NOMO-1 (cell line): ENCODE measurements around the gene GAL.
"Not testable (repeated sequence)": the region's sequence is repeated elsewhere in the genome, so short reads cannot be mapped to it uniquely, and the experiment has no call there.

Experiments
- DNase-seq, 2 experiments: peaks; one replicate each; lab custom pipeline; 2025; ENCODE audit not compliant: unreplicated experiment in 2 of 2; lab: John Stamatoyannopoulos, UW

GAL gene, protein sequence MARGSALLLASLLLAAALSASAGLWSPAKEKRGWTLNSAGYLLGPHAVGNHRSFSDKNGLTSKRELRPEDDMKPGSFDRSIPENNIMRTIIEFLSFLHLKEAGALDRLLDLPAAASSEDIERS

DNA sequence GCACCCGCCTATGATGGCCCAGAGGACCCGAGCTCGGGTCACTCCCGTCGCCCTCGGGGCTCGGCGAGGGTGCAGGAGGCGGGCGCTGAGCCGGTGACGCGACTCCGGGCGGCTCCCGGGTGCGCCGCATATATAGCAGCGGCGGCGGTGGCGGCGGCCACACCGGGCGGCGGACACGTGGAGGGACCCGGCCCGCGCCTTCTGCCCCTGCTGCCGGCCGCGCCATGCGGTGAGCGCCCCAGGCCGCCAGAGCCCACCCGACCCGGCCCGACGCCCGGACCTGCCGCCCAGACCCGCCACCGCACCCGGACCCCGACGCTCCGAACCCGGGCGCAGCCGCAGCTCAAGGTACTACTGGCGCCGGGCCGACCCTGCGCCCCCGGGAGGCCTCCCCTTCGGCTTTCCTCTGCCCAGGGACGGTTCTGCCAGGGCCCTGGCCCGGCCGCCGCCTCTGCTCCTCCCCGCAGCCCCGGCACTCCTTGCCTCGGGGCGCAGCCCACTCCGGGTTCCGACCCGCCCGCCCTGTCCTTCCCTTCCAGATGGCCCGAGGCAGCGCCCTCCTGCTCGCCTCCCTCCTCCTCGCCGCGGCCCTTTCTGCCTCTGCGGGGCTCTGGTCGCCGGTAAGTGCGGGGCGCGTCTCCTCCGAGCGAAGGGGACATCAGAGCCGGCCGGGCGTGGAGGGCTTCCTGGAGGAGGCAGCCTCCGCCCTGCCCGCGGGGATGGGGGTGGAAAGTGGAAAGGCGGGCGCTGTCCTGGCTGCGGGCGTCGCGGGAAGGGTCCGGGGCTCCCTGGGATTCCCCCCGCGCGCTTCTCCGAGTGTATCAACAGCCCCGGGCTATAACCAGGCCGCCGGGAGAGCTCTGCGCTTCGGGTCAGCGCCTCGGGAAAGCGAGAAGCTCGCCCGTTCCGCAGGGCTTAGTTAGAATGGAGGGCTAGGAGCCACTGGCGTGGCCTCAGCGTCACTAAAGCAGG is at the start of gene GAL:
Gene GAL (plus strand): TSS at position 160 of the 972 bp plus-strand sequence. CDS start 380 bp downstream, at position 540.
- peak; percentile 1 to 11 for DNase-seq

DNA sequence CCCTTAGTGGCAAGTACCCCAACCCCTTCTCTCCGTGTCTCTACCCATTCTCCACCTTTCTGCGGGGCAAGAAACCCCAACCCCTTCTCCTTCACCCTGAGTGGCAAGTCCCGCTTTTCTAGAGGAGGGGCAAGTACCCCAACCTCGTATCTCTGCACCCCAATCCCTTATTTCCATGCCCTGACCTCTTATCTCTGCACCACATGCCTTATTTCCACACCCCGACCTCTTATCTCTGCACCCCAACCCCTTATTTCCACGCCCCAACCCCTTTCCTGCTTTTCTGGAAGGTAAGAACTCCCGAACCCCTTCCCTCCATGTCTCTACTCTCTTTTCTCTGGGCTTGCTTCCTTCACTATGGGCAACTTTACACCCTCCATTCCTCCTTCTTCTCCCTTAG is 49.7 kb upstream of the GAL start:
- not testable (repeated sequence) for DNase-seq

DNA sequence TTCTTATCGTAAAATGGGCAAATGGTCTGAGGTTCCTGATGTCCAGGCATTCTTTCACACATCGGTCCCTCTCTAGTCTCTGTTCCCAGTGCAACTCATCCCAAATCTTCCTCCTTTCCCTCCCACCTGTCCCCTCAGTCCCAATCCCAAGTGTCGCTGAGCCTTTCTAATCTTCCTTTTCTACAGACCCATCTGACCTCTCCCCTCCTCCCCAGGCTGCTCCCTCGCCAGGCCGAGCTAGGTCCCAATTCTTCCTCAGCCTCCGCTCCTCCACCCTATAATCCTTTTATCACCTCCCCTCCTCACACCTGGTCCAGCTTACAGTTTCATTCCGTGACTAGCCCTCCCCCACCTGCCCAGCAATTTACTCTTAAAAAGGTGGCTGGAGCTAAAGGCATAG is 49.2 kb upstream of the GAL start:
- DNase-seq: not testable (repeated sequence)

GRCh38 chr11:68635883-68636282 is 48.5 kb upstream of the GAL start:
- DNase-seq: not testable (repeated sequence)

GRCh38 chr11:68639322-68639721 is 45.0 kb upstream of the GAL start:
- DNase-seq: not testable (repeated sequence)

DNA sequence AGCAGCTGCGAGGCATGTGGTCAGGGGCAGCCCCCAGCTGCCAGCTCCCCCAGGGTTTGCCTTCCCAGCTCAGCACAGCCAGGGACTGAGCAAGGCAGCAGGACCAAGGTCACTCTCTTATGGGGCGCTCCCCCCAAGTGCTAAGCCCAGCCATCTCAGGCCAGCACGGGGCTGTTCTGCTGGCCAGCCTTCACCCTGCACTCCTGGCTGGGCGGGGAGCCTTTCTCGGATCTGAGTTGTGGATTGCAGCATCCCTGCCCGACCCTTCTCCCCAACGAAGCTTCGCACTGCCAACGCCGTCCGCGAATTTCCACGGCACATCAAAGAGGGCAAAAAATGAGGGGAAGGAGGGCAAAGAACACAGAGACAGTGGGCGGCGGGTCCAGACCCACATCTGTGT is 42.5 kb upstream of the GAL start:
- DNase-seq: no peak

DNA sequence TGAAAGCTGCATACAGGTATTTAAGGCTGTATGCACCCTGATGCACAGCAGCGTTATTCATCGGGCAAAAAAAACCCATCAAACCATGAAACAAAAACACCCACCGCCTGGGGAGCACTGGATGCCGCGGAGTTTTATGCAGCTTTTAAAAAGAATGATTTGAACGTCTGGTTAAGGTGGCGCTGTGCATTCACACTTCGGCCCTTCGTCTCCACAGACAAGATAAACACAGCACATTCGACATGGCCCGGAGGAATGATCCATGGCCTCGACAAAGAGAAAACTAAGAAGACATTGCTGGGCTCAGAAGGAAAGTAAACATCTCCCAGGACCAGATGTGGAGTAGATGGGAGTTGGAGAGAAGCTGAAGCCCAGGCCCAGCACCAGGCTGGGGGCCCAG is 40.8 kb upstream of the GAL start:
- no peak for DNase-seq

DNA sequence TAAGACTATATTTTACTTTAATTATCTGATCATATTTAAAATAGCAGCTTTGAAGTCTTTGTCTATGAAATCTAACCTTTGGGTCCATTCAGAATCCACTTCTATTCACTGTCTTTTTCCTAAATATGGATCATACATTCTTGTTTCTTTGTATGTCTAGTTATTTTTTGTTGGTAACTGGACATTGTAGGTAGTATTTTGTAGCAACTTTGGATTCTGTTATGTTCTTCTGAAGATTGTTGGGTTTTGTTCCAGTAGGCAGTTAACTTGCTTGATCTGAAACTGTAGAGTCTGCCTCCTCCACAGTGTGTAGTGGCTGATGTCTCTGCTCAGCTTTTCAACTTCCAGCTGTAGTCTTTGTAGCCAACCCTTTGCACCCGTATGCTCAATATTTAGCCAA is 37.5 kb upstream of the GAL start:
- no peak for DNase-seq

GRCh38 chr11:68649851-68650555 is 34.3 kb upstream of the GAL start:
- DNase-seq: no peak

DNA sequence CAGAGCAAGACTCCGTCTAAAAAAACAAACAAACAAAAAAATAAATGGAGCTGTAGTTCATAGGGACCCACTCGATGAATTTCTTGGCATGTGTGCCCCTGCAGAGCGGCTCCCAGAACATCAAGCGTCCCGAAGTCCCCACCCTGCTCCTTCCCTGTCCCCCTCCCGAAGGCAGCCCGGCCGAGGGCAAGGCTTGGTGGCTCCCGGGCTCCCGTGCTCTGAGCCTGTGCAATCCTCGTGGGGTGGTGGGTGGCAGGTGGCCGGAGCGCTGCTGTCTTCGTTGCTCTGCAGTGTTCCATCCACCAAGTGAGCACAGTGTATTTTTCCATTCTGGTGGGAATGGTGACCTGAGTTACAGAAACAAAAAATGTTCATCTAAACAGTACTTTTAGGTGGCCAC is 33.5 kb upstream of the GAL start:
- no peak for DNase-seq

- DNase-seq: no peak
These were observed 32.9 kb upstream of the GAL start for GRCh38 chr11:68651208-68651984.

GRCh38 chr11:68651985-68652682 is 32.2 kb upstream of the GAL start:
- no peak for DNase-seq

GRCh38 chr11:68652683-68653156 is 31.6 kb upstream of the GAL start:
- peak; percentile 30 to 47 for DNase-seq

- no peak for DNase-seq
These were observed 30.6 kb upstream of the GAL start for GRCh38 chr11:68653486-68654430.

GRCh38 chr11:68654978-68655377 is 29.4 kb upstream of the GAL start:
- no peak for DNase-seq

DNA sequence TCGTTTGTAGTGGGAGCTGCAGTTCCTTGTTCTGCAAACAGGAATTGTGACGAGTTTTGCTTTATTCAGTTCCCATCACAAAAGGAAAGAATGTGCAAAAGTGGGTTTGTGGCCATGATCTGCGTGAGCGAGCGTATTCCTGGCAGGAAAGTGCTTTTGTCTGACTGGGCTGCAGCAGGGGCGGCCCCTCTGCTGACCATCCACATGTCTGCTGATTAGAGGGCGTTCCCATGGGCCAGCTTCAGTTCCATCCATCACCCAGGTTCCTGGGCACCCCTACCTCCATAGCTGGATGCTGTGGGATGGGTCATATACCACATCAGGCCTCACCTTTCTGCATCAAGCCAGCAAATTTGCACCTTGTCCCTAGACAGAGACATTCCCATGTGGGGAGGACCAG is 28.9 kb upstream of the GAL start:
- no peak for DNase-seq

DNA sequence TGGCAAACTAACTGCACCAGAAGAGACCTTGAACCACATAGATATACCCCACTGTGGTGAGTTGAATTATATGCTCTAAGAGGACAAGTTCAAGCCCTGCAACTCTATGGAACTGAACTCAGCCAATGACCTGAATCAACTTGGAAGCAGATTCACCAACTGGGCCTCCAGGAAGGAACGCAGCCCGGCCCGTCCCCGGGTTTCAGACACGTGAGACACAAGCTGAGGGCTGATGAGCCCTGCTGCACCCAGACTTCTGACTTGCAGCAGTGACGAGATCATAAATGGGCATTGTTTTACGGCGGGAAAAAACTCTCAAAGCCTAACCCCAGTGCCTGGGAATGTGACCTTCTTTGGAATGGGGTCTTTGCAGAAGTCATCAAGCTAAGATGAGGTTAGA is 28.5 kb upstream of the GAL start:
- no peak for DNase-seq

DNA sequence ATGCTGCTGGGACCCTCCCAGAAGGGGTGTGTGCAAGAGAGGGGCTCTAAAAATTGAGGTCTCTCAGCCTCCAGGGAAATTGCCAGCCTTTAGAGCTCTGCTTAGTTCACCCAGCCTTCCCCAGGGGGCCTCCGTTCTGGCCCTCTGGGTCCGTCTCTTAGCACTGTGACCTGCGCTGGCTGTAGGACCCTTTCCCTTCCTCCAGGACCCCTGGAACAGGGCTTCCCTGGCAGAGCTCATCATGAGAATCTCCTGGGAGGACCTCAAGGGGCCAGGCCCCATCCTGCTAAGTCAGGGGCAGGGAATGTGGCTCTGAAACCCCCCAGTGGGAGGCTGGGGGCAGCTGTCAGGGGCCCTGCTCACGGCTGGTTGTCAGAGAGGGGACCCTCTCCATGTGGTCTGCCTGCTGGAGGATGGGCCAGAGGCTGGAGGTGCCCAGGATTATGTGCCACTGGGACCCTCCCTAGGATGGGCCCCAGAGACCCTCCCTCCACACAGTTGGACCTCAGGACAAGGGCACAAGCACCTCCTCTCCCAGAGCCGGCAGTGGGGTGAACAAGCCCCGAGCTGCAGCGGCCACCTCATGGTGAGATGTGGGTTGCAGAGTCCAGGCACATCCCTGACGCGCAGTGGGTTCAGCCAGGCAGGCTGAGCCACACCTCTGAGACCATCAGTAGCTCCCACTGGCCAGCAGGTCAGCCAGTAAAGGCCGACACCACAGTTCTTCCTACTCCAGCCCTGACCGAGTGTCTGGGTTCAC is 27.1 kb upstream of the GAL start:
- DNase-seq: no peak
